Panc1 (cell line): ENCODE measurements around the gene FOXN1. TPM values are rescaled to one million over a fixed set of nuclear protein-coding genes. Genes with fewer than 3 reads are reported as not detected.

Experiments used
- ATAC-seq: fragments of 200-7000 bp; cut with Tn5 transposase; 2 replicates; pipeline ENCODE4 v1.9.1; 2020; ENCODE audit warnings: mild to moderate bottlenecking, moderate library complexity
- BruUV-seq: library from RNA; stranded (reverse); fragments of 400-500 nt; replicated peaks from 2 replicates; lab custom pipeline; 2021; lab: Mats Ljungman, UMichigan
- CTCF ChIA-PET: fragments of 300-600 bp; sonication (Branson Sonifier 250); formaldehyde crosslinking; loops from one replicate; lab custom pipeline; 2022; ENCODE audit warnings: antibody characterized with exemption; lab: Charles Lee
- POLR2A ChIA-PET: fragments of 300-600 bp; sonication (Branson Sonifier 250); formaldehyde crosslinking; loops from one replicate; lab custom pipeline; 2022; ENCODE audit warnings: antibody characterized with exemption; lab: Charles Lee
- DNase-seq: peaks from one replicate; pipeline ENCODE4 v3.0.0-alpha.2; 2010; ENCODE audit warnings: low read depth, low spot score
- H3K27ac ChIP-seq: 2 replicates; pipeline ENCODE4 v1.5.1; 2011; ENCODE audit warnings: mild to moderate bottlenecking, low read length, inconsistent platforms
- H3K27me3 ChIP-seq: fragments of 200-500 bp; sonication (Bioruptor generic); 2 replicates; pipeline ENCODE4 v1.6.0; 2014; ENCODE audit warnings: low read length, inconsistent platforms; ENCODE audit not compliant: control insufficient read depth, insufficient read depth
- H3K36me3 ChIP-seq: fragments of 200-500 bp; sonication (Bioruptor generic); 2 replicates; pipeline ENCODE4 v1.5.1; 2014; ENCODE audit warnings: inconsistent platforms, mild to moderate bottlenecking, low read length, moderate library complexity; ENCODE audit not compliant: control insufficient read depth, insufficient read depth
- H3K4me1 ChIP-seq: 2 replicates; pipeline ENCODE4 v1.5.1; 2011; ENCODE audit warnings: inconsistent platforms, mild to moderate bottlenecking, low read length, moderate library complexity; ENCODE audit not compliant: control insufficient read depth, insufficient read depth
- H3K4me3 ChIP-seq, 2 experiments: 2 replicates each; pipeline ENCODE4 v1.5.1; 2011 to 2012; ENCODE audit warnings: low read depth in 2 of 2, low read length in 2 of 2, mild to moderate bottlenecking in 2 of 2, inconsistent platforms in 1 of 2, moderate library complexity in 1 of 2
- H3K9me3 ChIP-seq: fragments of 200-500 bp; sonication (Bioruptor generic); 2 replicates; pipeline ENCODE4 v1.5.1; 2014; ENCODE audit warnings: low read depth, mild to moderate bottlenecking, inconsistent platforms, low read length, moderate library complexity; ENCODE audit not compliant: control insufficient read depth, insufficient read depth
- CTCF ChIP-seq: fragments of 450-650 bp; IDR thresholded peaks from 2 replicates; pipeline ENCODE4 v1.5.1; 2017; ENCODE audit warnings: mild to moderate bottlenecking
- POLR2AphosphoS5 ChIP-seq: IDR thresholded peaks from 2 replicates; pipeline ENCODE4 v1.6.1; 2012; ENCODE audit warnings: mild to moderate bottlenecking, low read depth, low read length, moderate library complexity
- REST ChIP-seq, 2 experiments: IDR thresholded peaks; 2 replicates each; pipeline ENCODE4 v1.6.1; 2011 to 2012; ENCODE audit warnings: low read depth in 2 of 2, control low read depth in 1 of 2, low read length in 1 of 2, mild to moderate bottlenecking in 1 of 2, moderate library complexity in 1 of 2; ENCODE audit not compliant: insufficient read depth in 1 of 2
- SIN3A ChIP-seq: IDR thresholded peaks from 2 replicates; pipeline ENCODE4 v1.6.1; 2012; ENCODE audit warnings: low read depth, mild to moderate bottlenecking, low read length, moderate library complexity, borderline replicate concordance; ENCODE audit not compliant: insufficient read depth
- TCF7L2 ChIP-seq: IDR thresholded peaks from 2 replicates; pipeline ENCODE4 v1.6.1; 2011; ENCODE audit warnings: mild to moderate bottlenecking, low read depth, low read length, inconsistent platforms
- in situ Hi-C: cut with HindIII; loops from 2 replicates; pipeline ENCODE4 v1.10.0; 2016; ENCODE audit warnings: low sequenced_read_pairs, low pct_unique_long_range_greater_than_20kb
- intact Hi-C: fragments of 100-400 bp; cut with micrococcal nuclease; formaldehyde crosslinking; loops from one replicate; pipeline ENCODE4 v1.10.0; 2022; ENCODE audit not compliant: unreplicated experiment
- total RNA-seq: library from RNA; stranded (reverse); gene quantifications from one replicate; pipeline ENCODE4 v1.2.1, GENCODE V29; 2021; ENCODE audit not compliant: unreplicated experiment

The FOXN1 gene
- total RNA-seq, 1 experiment from 2014 or later: not detected

GRCh38 chr17:28506763-28507487 lies 777 bp downstream of the FOXN1 start:
- Histone ChIP-seq H3K4me1 (no peaks in the 10 kb centered on the region), H3K27me3 (peaks cover 6% of the 10 kb centered on the region), H3K4me3 (no peak overlapping the region), H3K9me3 (no peaks in the 10 kb centered on the region), H3K27ac (no peak overlapping the region), H3K36me3 (no peaks in the 10 kb centered on the region)
- TF ChIP-seq TCF7L2: no peak
- no peak for TF ChIP-seq SIN3A
- no peak for TF ChIP-seq REST (IDR thresholded peaks at IDR 0.05; ENCODE audit: insufficient read depth in 1 of 2, low read depth in 2 of 2, low read length in 1 of 2)
- TF ChIP-seq POLR2AphosphoS5: no peak
- no peak for TF ChIP-seq CTCF
- ATAC-seq (no peak), DNase-seq (no peak)
- no TSS peak for BruUV-seq
- intact Hi-C loops (no loop called here), in situ Hi-C loops (no loop called here)
- CTCF ChIA-PET: no interaction called here
- POLR2A ChIA-PET: no interaction called here

- TF ChIP-seq TCF7L2 (no peak), POLR2AphosphoS5 (no peak), SIN3A (no peak), REST (IDR thresholded peaks at IDR 0.05; ENCODE audit: insufficient read depth in 1 of 2, low read depth in 2 of 2, low read length in 1 of 2) (no peak), CTCF (no peak)
- Histone ChIP-seq H3K4me1 (no peaks in the 10 kb centered on the region), H3K9me3 (no peaks in the 10 kb centered on the region), H3K36me3 (no peaks in the 10 kb centered on the region), H3K27me3 (peaks cover 6% of the 10 kb centered on the region), H3K27ac (no peak overlapping the region), H3K4me3 (no peak overlapping the region)
- in situ Hi-C loops: no loop called here
- POLR2A ChIA-PET: no interaction called here
- CTCF ChIA-PET: no interaction called here
- ATAC-seq (peak; percentile 20; the same call in 1 of the 2 replicates), DNase-seq (no peak)
- no TSS peak for BruUV-seq
- intact Hi-C loops: no loop called here
Measured at GRCh38 chr17:28507567-28508203, 1.5 kb downstream of the FOXN1 start.
